NCI-H2196 treated with DMSO at 0.1 percent for 48 hours (cell line): ENCODE data around the gene INPP5A.
"Not testable (repeated sequence)": the region's sequence is repeated elsewhere in the genome, so short reads cannot be mapped to it uniquely, and the experiment has no call there.

Experiments used
- DNase-seq: peaks from one replicate; lab custom pipeline; 2025; ENCODE audit not compliant: unreplicated experiment; lab: John Stamatoyannopoulos, UW

The INPP5A gene

DNA sequence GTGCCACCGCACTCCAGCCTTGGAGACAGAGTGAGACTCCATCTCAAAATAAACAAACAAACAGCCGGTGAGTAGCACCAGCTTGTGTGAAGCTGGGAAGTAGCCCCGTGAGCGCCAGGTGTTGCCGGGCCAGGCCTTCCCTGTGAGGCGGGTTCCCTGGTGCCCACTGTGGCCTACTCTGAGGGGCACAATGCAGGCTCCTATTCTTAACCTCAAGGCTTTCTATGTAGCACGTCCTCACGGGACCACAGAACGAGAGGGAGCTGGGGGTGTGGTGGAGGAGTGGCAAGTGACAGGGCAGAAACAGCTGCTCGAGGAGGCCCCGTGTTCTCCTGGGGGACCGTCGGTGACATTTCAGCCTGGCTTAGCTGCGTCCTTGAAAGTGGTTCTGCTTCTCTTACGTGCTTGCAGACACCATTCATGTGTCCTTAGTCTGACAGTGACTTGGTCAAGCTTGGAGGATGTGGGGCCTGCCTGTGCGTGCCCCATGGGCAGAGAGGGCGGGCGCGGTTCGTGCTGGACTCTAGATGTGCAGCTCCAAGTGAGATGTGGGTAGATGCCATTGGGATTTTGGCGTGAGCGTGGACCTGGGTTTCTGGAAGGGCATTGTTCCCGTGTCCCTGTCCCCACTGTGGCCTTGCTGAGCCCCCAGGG is 131.7 kb downstream of the INPP5A start:
- DNase-seq = no peak

GRCh38 chr10:132670546-132671227 is 133.1 kb downstream of the INPP5A start:
- DNase-seq = no peak

- no peak for DNase-seq
Measured at GRCh38 chr10:132671228-132672154, 133.9 kb downstream of the INPP5A start.

DNA sequence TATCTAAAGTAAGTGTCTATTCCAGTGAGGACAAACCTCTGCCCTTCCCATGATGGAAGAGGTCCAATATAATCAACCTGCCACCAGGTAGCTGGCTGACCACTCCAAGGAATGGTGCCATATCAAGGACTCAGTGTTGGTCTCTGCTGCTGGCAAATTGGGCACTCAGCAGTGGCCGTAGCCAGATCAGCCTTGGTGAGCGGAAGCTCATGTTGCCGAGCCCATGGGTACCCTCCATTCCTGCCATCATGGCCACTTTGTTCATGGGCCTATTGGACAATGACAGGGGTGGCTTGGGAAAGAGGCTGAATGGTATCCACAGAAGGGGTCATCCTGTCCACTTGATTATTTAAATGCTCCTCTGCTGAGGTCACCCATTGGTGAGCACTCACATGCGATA is 136.2 kb downstream of the INPP5A start:
- DNase-seq = not testable (repeated sequence)

- no peak for DNase-seq
Measured at GRCh38 chr10:132674311-132674710, 136.7 kb downstream of the INPP5A start.

GRCh38 chr10:132675031-132675740 is 137.6 kb downstream of the INPP5A start:
- no peak for DNase-seq

DNA sequence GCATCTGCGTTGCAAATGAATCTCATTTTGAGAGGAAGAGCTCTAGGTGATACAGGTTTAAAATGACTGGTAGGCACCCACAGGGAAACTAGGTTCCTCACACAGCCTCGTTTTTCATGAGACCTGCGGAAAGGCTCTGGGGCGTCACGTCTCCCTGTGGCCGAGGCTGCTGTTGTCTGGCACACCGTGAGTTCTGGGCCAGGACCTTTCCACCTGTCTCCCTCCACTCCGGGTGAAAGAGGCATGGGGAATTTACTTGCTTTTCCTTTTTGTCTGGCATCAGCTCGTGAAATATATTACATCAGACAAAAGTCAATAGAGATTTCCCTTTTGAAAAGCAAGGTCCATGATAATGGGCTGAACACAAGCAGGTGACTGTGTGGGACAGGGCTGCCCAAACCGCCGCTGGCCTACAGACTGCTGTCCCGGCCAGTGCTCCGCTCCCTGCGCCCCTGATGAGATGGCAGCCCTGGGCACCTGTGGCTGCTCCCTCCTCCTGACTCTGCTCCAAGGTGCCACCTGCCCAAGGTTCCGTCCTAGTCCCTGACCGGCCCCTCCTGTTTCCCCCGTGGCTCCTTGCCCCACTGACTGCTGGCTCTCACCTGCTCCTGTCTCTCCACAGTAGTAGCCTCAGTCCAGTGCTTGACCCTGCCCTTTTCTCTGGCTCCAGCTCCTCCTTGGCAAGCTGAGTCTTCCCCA is 138.8 kb downstream of the INPP5A start:
- DNase-seq = no peak

GRCh38 chr10:132677096-132677472 is 139.5 kb downstream of the INPP5A start:
- no peak for DNase-seq

- DNase-seq = no peak
Measured at GRCh38 chr10:132677473-132678227, 140.1 kb downstream of the INPP5A start.

GRCh38 chr10:132678436-132679216 is 141.0 kb downstream of the INPP5A start:
- DNase-seq = no peak

DNA sequence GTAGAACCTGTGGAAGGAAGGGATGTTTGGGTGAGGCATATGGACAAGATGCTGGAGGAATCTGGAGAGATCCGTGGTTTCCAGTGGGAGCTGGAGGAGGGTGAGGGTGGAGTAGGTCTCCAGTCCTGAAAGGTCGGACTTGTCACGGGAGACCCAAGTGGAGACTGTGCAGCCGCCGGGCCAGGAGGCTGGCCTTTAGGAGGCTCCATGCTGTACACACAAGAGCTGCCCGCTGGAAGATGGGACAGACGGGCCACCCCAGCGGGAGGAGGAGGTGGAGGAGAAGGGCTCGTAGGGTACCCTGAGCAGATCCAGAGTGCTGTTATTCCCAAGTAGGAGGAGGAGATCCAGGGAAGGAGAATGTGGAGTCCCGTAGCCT is 141.6 kb downstream of the INPP5A start:
- DNase-seq = no peak

- DNase-seq = no peak
Measured at GRCh38 chr10:132679640-132680039, 142.1 kb downstream of the INPP5A start.

DNA sequence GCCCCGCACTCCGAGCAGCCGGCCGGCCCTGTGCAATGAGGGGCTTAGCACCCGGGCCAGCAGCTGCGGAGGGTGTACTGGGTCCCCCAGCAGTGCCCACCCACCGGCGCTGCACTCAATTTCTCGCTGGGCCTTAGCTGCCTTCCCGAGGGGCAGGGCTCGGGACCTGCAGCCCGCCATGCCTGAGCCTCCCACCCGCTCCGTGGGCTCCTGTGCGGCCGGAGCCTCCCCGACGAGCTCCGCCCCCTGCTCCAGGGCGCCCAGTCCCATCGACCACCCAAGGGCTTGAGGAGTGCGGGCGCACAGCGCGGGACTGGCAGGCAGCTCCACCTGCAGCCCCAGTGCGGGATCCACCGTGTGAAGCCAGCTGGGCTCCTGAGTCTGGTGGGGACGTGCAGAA is 143.2 kb downstream of the INPP5A start:
- DNase-seq = not testable (repeated sequence)

DNA sequence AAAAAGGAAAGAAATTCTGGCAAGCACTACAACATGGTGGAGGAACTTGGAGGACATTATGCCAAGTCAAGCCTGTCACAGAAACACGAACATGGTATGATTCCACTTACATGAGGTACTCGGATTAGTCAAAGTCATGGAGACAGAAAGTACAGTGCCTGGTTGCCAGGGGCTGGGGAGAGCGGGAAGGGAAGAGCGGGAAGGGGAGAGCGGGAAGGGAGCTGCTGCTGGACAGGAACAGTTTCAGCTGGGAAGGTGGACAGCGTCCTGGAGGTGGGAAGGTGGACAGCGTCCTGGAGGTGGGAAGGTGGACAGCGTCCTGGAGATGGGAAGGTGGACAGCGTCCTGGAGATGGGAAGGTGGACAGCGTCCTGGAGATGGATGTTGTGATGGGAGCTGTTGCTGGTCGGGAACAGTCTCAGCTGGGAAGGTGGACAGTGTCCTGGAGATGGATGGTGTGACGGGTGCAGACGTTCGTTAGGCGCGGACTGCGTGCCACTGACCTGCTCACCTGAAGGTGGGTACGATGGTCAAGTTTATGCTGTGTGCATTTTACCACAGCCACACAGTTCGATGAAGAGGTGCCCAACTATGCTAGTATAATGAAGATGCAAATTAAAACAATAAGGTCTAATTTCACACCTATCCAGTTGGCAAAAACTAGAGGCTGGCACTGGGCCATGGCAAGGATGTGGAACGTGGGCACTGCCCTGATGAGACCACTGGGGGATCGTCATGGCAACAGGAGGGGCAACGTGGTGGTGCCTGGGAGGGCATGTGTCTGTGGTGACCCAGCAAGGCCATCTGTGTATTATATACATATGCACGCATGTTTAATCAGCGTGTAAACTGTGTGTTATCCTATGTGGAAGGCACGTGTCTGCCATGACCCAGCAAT is 144.5 kb downstream of the INPP5A start:
- no peak for DNase-seq

DNA sequence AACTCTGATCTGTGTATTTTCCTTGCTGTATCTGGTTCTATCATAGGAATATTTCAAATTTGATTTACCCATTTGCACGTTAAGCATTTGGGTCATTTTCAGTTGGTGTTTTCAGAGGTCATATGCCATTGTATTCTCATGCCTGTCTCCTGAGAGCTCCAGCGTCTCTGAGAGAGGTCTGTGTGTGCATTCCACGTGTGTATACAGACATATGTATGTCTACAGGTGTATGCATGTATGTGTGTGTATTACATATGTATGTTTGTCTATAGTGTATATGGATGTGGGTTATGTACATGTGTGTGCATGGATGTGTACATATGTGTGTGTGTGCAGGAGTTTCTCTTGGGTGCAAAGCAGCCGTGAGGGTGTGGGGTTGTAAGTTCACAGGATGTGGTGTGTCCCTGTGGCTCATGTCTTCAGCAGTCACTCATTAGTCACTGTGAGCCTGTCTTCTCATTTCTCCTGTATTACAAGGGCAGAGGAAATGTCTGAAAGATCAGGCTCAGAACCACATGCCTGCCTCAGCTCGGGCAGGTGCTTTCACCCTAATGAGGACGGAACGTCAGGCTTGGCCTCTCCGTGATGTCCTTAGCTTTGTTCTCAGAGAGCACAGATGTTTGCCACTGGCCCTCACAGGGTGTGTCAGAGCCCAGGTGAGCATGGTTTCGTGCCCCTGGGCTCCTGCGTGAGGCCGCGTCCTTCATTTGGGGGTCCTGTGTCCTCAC is 146.7 kb downstream of the INPP5A start:
- no peak for DNase-seq

DNA sequence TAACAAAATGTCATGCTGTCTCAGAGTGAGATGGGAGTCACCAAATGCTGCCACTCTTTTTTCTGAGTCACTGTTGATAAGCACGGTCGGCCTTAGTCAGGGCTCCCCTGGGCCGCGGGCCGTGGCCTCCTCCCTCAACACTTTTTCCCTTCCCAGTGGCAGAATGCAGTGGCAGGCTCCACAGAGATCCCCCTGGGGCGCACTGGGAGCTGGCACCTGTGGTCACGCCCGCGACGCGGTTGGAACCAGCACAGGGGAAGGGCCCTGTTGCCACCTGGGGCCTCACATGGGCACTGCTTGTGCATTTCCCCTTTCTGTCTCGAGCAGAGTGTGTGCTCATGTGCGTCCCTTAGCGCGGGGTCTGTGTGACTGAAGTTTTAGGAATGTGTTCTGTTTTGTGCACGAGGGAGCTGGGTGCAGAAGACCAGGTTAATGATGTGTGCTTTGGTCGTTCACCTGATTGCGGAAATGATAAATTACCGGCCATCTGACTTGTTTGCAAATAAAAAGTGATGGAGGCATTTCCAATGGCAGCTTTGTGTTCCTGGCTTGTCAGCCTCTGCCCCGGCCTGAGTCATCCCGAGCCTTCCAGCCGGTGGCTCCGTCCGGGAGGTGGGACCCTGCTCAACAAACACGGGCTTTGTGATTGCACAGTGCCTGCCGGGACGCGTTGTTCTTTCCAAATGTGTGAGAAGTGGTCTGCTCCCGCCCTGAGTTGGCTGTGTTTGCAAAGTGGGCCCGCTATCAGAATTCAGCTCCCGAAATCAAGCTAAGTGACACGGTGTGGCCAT is 147.7 kb downstream of the INPP5A start:
- DNase-seq = no peak
